GM12873 (cell line): ENCODE results near the gene RASSF5.

Experiments
- TF ChIP-seq, protein P1 (sequence below): IDR thresholded peaks from 2 replicates; pipeline ENCODE4 v1.5.1; 2012; ENCODE audit warnings: low read depth, mild to moderate bottlenecking, moderate library complexity, low read length, control low read depth; ENCODE audit not compliant: insufficient read depth; ENCODE audit errors: missing control alignments

RASSF5 gene

DNA sequence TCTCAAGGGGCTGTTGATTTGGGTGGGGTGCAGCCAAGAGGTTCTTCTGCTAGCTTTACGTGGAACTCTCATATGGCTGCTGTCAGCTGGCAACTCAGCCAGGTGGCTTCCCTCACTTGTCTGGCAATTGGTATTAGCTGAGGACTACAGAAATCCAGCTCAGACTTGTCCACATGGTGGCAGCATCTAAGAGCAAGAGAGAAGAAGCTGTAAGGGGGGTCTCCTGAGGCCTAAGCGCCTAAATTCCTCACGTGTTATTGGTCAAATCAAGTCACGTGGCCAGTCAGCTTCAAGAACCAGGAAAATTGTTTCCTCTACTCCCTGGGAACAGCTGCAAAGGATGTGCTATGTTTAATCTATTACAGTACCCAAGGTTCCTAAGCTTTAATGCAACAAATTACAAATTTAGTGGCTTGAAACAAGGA lies 123.8 kb downstream of the RASSF5 start:
- TF ChIP-seq, protein P1, sequence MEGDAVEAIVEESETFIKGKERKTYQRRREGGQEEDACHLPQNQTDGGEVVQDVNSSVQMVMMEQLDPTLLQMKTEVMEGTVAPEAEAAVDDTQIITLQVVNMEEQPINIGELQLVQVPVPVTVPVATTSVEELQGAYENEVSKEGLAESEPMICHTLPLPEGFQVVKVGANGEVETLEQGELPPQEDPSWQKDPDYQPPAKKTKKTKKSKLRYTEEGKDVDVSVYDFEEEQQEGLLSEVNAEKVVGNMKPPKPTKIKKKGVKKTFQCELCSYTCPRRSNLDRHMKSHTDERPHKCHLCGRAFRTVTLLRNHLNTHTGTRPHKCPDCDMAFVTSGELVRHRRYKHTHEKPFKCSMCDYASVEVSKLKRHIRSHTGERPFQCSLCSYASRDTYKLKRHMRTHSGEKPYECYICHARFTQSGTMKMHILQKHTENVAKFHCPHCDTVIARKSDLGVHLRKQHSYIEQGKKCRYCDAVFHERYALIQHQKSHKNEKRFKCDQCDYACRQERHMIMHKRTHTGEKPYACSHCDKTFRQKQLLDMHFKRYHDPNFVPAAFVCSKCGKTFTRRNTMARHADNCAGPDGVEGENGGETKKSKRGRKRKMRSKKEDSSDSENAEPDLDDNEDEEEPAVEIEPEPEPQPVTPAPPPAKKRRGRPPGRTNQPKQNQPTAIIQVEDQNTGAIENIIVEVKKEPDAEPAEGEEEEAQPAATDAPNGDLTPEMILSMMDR = peak; percentile 62

DNA sequence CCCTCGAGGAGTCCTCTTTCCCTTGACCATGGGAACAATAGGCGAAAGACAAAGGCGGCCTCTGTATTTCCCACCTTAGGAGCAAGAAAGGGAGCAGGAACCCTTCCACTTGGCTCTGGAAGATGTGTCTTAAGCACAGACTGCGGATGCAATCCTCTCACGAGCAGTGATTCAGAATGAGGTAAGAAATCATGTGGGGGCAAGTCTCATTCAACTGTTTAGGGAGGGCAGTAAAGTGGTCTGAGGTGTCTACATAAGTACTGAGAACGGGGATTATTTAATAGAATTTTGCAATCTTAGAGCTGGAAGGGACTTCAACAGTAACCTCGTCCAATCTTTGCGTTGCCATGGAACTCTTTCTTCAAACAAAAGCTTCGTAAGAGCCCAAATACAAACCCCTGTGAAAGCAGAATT lies 126.4 kb downstream of the RASSF5 start:
- TF ChIP-seq, protein P1 = no peak

- TF ChIP-seq, protein P1 = peak; percentile 82
Observed at GRCh38 chr1:206634365-206635079, 127.2 kb downstream of the RASSF5 start.

- TF ChIP-seq, protein P1 = no peak
Observed at GRCh38 chr1:206635080-206635977, 128.0 kb downstream of the RASSF5 start, which contains the start of gene DYRK3. Gene DYRK3, plus strand, starts transcription at chr1:206635536. Its CDS starts 168 bp downstream, at chr1:206635704.

DNA sequence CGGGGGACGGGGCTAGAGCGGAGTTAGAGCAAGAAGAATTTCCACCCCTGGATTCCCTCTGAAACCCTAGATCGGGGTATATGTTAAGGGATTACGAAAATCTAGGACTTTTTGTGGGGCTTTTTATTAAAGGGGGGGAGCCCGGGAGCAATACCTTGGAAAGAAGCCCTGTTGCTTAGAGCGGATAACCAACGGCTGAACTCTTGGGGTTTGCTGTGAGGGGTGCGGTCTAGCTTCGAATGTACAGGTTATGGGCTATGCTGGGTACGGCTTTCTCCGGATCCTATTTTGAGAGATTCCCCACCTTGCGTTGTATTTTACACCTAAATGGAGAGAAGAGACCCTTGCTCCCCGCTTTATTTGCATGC lies 128.6 kb downstream of the RASSF5 start:
- TF ChIP-seq, protein P1 = no peak

GRCh38 chr1:206636671-206637070 lies 129.3 kb downstream of the RASSF5 start:
- TF ChIP-seq, protein P1 = no peak

DNA sequence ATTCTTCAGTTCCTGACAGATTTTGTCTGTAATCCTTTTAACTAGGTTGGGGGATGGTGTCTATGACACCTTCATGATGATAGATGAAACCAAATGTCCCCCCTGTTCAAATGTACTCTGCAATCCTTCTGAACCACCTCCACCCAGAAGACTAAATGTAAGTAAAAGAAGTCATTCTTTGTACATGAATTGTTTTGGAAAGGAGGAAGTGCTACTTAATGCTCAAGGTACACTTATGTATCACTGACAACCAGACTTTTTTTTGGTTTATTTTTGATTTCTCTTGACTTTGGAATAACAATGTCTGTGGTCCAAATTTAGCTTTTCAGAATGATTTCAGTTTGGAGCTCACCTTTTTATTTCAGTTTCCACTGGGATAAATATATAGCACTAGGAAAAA lies 130.3 kb downstream of the RASSF5 start:
- TF ChIP-seq, protein P1 = no peak
